Mesendoderm (in vitro differentiated cells): ENCODE measurements around the gene LEMD1.
A peak's percentile ranks its signal among the peaks of the same experiment; 100 is the strongest.
"Not testable (repeated sequence)": the region's sequence is repeated elsewhere in the genome, so short reads cannot be mapped to it uniquely, and the experiment has no call there.

ENCODE experiments used
- DNase-seq: peaks from one replicate; pipeline ENCODE4 v3.0.0; 2013
- H2AK5ac ChIP-seq: 2 replicates; pipeline ENCODE4 v1.6.1; 2013; ENCODE audit warnings: low read length, inconsistent platforms
- H2BK120ac ChIP-seq: 2 replicates; pipeline ENCODE4 v1.6.1; 2013; ENCODE audit warnings: low read depth, mild to moderate bottlenecking, low read length, moderate library complexity, mixed read lengths
- H2BK15ac ChIP-seq: replicated peaks from 2 replicates; pipeline ENCODE4 v1.6.1; 2013; ENCODE audit warnings: low read depth, mild to moderate bottlenecking, moderate library complexity
- H2BK5ac ChIP-seq: 2 replicates; pipeline ENCODE4 v1.6.1; 2013; ENCODE audit warnings: low read length, inconsistent platforms
- H3K18ac ChIP-seq: 2 replicates; pipeline ENCODE4 v1.6.1; 2013; ENCODE audit warnings: mild to moderate bottlenecking, low read length, mixed read lengths
- H3K23ac ChIP-seq: one replicate; pipeline ENCODE4 v1.6.1; 2013; ENCODE audit warnings: low read length
- H3K27ac ChIP-seq: 2 replicates; pipeline ENCODE4 v1.5.1; 2013; ENCODE audit warnings: low read depth, mild to moderate bottlenecking, inconsistent platforms, low read length, moderate library complexity
- H3K27me3 ChIP-seq: 2 replicates; pipeline ENCODE4 v1.6.1; 2013; ENCODE audit warnings: low read length, control low read depth, mild to moderate bottlenecking, inconsistent platforms; ENCODE audit not compliant: insufficient read depth, poor library complexity
- H3K36me3 ChIP-seq: 2 replicates; pipeline ENCODE4 v1.6.1; 2013; ENCODE audit warnings: low read length, inconsistent platforms; ENCODE audit not compliant: control insufficient read depth, insufficient read depth
- H3K4ac ChIP-seq: one replicate; pipeline ENCODE4 v1.6.1; 2013; ENCODE audit warnings: low read depth, mild to moderate bottlenecking, low read length, moderate library complexity
- H3K4me1 ChIP-seq: 2 replicates; pipeline ENCODE4 v1.6.1; 2013; ENCODE audit warnings: low read depth, low read length, inconsistent platforms; ENCODE audit not compliant: control insufficient read depth
- H3K4me2 ChIP-seq: 2 replicates; pipeline ENCODE4 v1.6.1; 2013; ENCODE audit warnings: low read length
- H3K4me3 ChIP-seq: 2 replicates; pipeline ENCODE4 v1.5.1; 2013; ENCODE audit warnings: mild to moderate bottlenecking, low read length
- H3K56ac ChIP-seq: one replicate; pipeline ENCODE4 v1.6.1; 2013; ENCODE audit warnings: low read length
- H3K79me1 ChIP-seq: 2 replicates; pipeline ENCODE4 v1.6.1; 2013; ENCODE audit warnings: low read length, inconsistent platforms
- H3K79me2 ChIP-seq: 2 replicates; pipeline ENCODE4 v1.6.1; 2013; ENCODE audit warnings: mild to moderate bottlenecking, low read length; ENCODE audit not compliant: control insufficient read depth, insufficient read depth
- H3K9ac ChIP-seq: 2 replicates; pipeline ENCODE4 v1.6.1; 2013; ENCODE audit warnings: low read length, inconsistent platforms
- H4K5ac ChIP-seq: one replicate; pipeline ENCODE4 v1.6.1; 2013; ENCODE audit warnings: low read length
- H4K8ac ChIP-seq: one replicate; pipeline ENCODE4 v1.6.1; 2013; ENCODE audit warnings: low read depth, mild to moderate bottlenecking, control low read depth, low read length, moderate library complexity
- WGBS: extraction: QIAGEN DNeasy Blood & Tissue Kit; methylation state at CpG from one replicate; pipeline ENCODE4 v1.1.7; 2013; ENCODE audit warnings: low lambda C conversion rate, missing lambda C conversion rate; ENCODE audit not compliant: insufficient coverage; ENCODE audit errors: extremely low coverage; 5-methylcytosine and 5-hydroxymethylcytosine counted together

LEMD1 gene

GRCh38 chr1:205369701-205370123 is 52.1 kb downstream of the LEMD1 start:
- peaks cover 2% of the 10 kb centered on the region for H3K4me1 ChIP-seq
- no peak overlapping the region for H4K5ac ChIP-seq
- H3K79me1 ChIP-seq: no peaks in the 10 kb centered on the region
- no peak overlapping the region for H2BK15ac ChIP-seq
- no CpG with 5 or more reads among the region's 3 CpGs for WGBS
- H3K23ac ChIP-seq: no peak overlapping the region
- H3K56ac ChIP-seq: no peak overlapping the region
- no peak for DNase-seq
- H2BK5ac ChIP-seq: no peak overlapping the region
- no peak overlapping the region for H3K9ac ChIP-seq
- no peak overlapping the region for H2AK5ac ChIP-seq
- H3K18ac ChIP-seq: no peak overlapping the region
- no peak overlapping the region for H2BK120ac ChIP-seq
- H3K4me2 ChIP-seq: no peak overlapping the region
- no peaks in the 10 kb centered on the region for H3K79me2 ChIP-seq
- no peak overlapping the region for H4K8ac ChIP-seq
- H3K4me3 ChIP-seq: no peak overlapping the region
- H3K36me3 ChIP-seq: no peaks in the 10 kb centered on the region
- no peak overlapping the region for H3K4ac ChIP-seq
- H3K27me3 ChIP-seq: no peaks in the 10 kb centered on the region
- no peak overlapping the region for H3K27ac ChIP-seq

DNA sequence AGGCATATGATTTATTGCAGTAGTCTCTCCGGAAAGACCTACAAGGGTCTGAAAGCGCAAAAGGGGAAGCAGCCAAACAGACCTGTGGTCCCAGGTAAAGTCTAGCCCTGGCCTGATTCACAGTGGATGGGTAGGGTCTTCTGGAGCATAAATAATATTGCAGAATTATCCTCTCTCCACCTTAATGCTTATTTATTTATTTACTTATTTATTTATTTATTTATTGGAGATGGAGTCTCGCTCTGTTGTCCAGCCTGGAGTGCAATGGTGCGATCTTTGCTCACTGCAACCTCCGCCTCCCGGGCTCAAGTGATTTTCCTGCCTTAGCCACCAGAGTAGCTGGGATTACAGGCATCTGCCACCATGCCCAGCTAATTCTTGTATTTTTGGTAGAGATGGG is 53.4 kb downstream of the LEMD1 start:
- H2BK5ac ChIP-seq: no peak overlapping the region
- peaks cover 2% of the 10 kb centered on the region for H3K4me1 ChIP-seq
- no peak overlapping the region for H2BK120ac ChIP-seq
- no peak overlapping the region for H3K18ac ChIP-seq
- H3K4me2 ChIP-seq: no peak overlapping the region
- H2BK15ac ChIP-seq: no peak overlapping the region
- H4K8ac ChIP-seq: no peak overlapping the region
- no peak overlapping the region for H3K56ac ChIP-seq
- no peak overlapping the region for H3K4ac ChIP-seq
- no peak overlapping the region for H3K23ac ChIP-seq
- H4K5ac ChIP-seq: no peak overlapping the region
- no CpG with 5 or more reads among the region's 6 CpGs for WGBS
- H3K27ac ChIP-seq: no peak overlapping the region
- no peaks in the 10 kb centered on the region for H3K36me3 ChIP-seq
- H3K79me2 ChIP-seq: no peaks in the 10 kb centered on the region
- no peaks in the 10 kb centered on the region for H3K79me1 ChIP-seq
- no peak for DNase-seq
- H2AK5ac ChIP-seq: no peak overlapping the region
- no peak overlapping the region for H3K4me3 ChIP-seq
- no peaks in the 10 kb centered on the region for H3K27me3 ChIP-seq
- H3K9ac ChIP-seq: no peak overlapping the region

GRCh38 chr1:205365945-205366463 is 55.9 kb downstream of the LEMD1 start:
- Histone ChIP-seq H2BK120ac (no peak overlapping the region), H3K9ac (no peak overlapping the region), H4K5ac (no peak overlapping the region), H3K4me2 (no peak overlapping the region), H3K18ac (no peak overlapping the region), H3K4ac (no peak overlapping the region), H3K56ac (no peak overlapping the region), H3K27ac (no peak overlapping the region), H3K27me3 (no peaks in the 10 kb centered on the region), H3K23ac (no peak overlapping the region), H4K8ac (no peak overlapping the region), H3K4me3 (no peak overlapping the region), H3K36me3 (no peaks in the 10 kb centered on the region), H2BK5ac (no peak overlapping the region), H3K79me2 (no peaks in the 10 kb centered on the region), H2AK5ac (no peak overlapping the region), H3K79me1 (no peaks in the 10 kb centered on the region), H2BK15ac (no peak overlapping the region), H3K4me1 (no peaks in the 10 kb centered on the region)
- DNase-seq: peak; percentile 44
- no CpG with 5 or more reads among the region's 8 CpGs for WGBS

DNA sequence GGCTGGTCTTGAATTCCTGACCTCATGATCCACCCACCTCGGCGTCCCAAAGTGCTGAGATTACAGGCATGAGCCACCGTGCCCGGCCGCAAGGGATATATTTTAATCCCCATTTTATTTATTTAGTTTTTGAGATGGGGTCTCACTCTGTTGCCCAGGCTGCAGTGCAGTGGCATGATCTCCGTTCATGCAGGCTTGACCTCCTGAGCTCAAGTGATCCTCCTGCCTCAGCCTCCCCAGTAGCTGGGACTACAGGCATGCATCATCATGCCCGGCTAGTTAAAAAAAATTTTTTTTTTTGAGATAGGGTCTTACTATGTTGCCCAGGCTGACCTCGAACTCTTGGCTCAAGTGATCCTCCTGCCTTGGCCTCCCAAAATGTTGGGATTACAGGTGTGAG is 56.8 kb downstream of the LEMD1 start:
- not testable (repeated sequence) for H3K18ac ChIP-seq, H3K9ac ChIP-seq, H2BK15ac ChIP-seq, H3K27me3 ChIP-seq, H3K4me2 ChIP-seq, H3K23ac ChIP-seq, H2AK5ac ChIP-seq, H3K4me1 ChIP-seq, H3K79me1 ChIP-seq, H2BK5ac ChIP-seq, H4K8ac ChIP-seq, H3K56ac ChIP-seq, H3K27ac ChIP-seq, H3K4ac ChIP-seq, DNase-seq, H3K36me3 ChIP-seq, H3K4me3 ChIP-seq, H4K5ac ChIP-seq, H2BK120ac ChIP-seq, H3K79me2 ChIP-seq
- WGBS: no CpG with 5 or more reads among the region's 8 CpGs

DNA sequence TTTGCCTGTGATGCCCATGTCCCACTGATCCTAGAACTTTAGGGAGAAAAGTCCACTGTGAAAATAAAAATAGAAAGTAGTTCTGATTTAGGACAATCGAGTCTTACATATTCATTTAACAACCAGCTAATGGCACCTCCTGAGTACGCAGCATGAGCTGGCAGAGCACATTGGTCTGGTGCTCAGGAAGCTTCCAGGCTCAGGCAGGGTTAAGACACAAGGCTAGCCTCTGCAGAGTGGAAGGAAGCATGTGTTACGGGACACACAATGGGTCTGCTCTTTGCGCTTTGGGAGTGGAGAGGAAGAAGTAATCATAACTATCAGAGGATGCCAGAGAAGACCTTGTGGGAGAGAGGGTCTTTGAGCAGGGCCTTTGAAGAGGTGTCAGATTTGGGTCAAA is 61.0 kb downstream of the LEMD1 start:
- Histone ChIP-seq H3K9ac (no peak overlapping the region), H3K79me1 (no peaks in the 10 kb centered on the region), H2BK5ac (no peak overlapping the region), H3K79me2 (no peaks in the 10 kb centered on the region), H2BK120ac (no peak overlapping the region), H2AK5ac (no peak overlapping the region), H3K23ac (no peak overlapping the region), H4K8ac (no peak overlapping the region), H3K4ac (no peak overlapping the region), H3K18ac (no peak overlapping the region), H3K27me3 (no peaks in the 10 kb centered on the region), H3K36me3 (no peaks in the 10 kb centered on the region), H3K4me1 (no peaks in the 10 kb centered on the region), H3K56ac (no peak overlapping the region), H3K4me2 (no peak overlapping the region), H3K27ac (no peak overlapping the region), H3K4me3 (no peak overlapping the region), H2BK15ac (no peak overlapping the region), H4K5ac (no peak overlapping the region)
- no CpG with 5 or more reads among the region's 4 CpGs for WGBS
- DNase-seq: no peak

GRCh38 chr1:205359771-205360565 is 61.9 kb downstream of the LEMD1 start:
- H3K27ac ChIP-seq: no peak overlapping the region
- no peak overlapping the region for H2BK5ac ChIP-seq
- H2AK5ac ChIP-seq: no peak overlapping the region
- H3K56ac ChIP-seq: no peak overlapping the region
- H4K5ac ChIP-seq: no peak overlapping the region
- H3K4ac ChIP-seq: no peak overlapping the region
- H2BK120ac ChIP-seq: no peak overlapping the region
- no peak overlapping the region for H3K9ac ChIP-seq
- DNase-seq: no peak
- H3K18ac ChIP-seq: no peak overlapping the region
- no peaks in the 10 kb centered on the region for H3K79me2 ChIP-seq
- no peaks in the 10 kb centered on the region for H3K36me3 ChIP-seq
- H3K79me1 ChIP-seq: no peaks in the 10 kb centered on the region
- H3K4me1 ChIP-seq: no peaks in the 10 kb centered on the region
- no peak overlapping the region for H3K4me2 ChIP-seq
- no peak overlapping the region for H4K8ac ChIP-seq
- H3K27me3 ChIP-seq: no peaks in the 10 kb centered on the region
- no CpG with 5 or more reads among the region's 11 CpGs for WGBS
- H3K23ac ChIP-seq: no peak overlapping the region
- H3K4me3 ChIP-seq: no peak overlapping the region
- H2BK15ac ChIP-seq: no peak overlapping the region
